Tongue (tissue), 2 donors: ENCODE data around the gene RAB31. TPM values are rescaled to one million over a fixed set of nuclear protein-coding genes. Genes with fewer than 3 reads are reported as not detected.
"Not testable (repeated sequence)": the region's sequence is repeated elsewhere in the genome, so short reads cannot be mapped to it uniquely, and the experiment has no call there.

Experiments
- DNase-seq: peaks from one replicate; pipeline ENCODE4 v3.0.0-alpha.2; 2015
- total RNA-seq: library from RNA; depleted of rRNA; stranded (reverse); fragments of >200 nt; gene quantifications from one replicate; pipeline ENCODE4 v1.2.3, GENCODE V29; 2014

RAB31 gene
- total RNA-seq, 1 donor from 2014 or later: 31.0 TPM

- no peak for DNase-seq
Observed at GRCh38 chr18:9842448-9842847, 134.3 kb downstream of the RAB31 start.

- DNase-seq: no peak
Observed at GRCh38 chr18:9845256-9845655, 137.2 kb downstream of the RAB31 start.

GRCh38 chr18:9846162-9846925 is 138.2 kb downstream of the RAB31 start:
- DNase-seq: no peak

GRCh38 chr18:9848170-9848879 is 140.2 kb downstream of the RAB31 start:
- DNase-seq: no peak

GRCh38 chr18:9849407-9850283 is 141.5 kb downstream of the RAB31 start:
- peak; percentile 82 for DNase-seq

GRCh38 chr18:9850309-9850708 is 142.2 kb downstream of the RAB31 start:
- DNase-seq: no peak

- DNase-seq: no peak
Observed at GRCh38 chr18:9851511-9851910, 143.4 kb downstream of the RAB31 start.

GRCh38 chr18:9852266-9853081 is 144.4 kb downstream of the RAB31 start:
- no peak for DNase-seq

GRCh38 chr18:9854801-9855676 is 146.9 kb downstream of the RAB31 start:
- peak; percentile 72 for DNase-seq

GRCh38 chr18:9855681-9856080 is 147.6 kb downstream of the RAB31 start:
- DNase-seq: no peak

GRCh38 chr18:9856092-9856491 is 148.0 kb downstream of the RAB31 start:
- no peak for DNase-seq

GRCh38 chr18:9857479-9857998 is 149.4 kb downstream of the RAB31 start:
- not testable (repeated sequence) for DNase-seq

GRCh38 chr18:9858642-9859041 is 150.5 kb downstream of the RAB31 start:
- DNase-seq: no peak

GRCh38 chr18:9859232-9859631 is 151.1 kb downstream of the RAB31 start:
- DNase-seq: no peak

GRCh38 chr18:9860682-9861081 is 152.6 kb downstream of the RAB31 start:
- DNase-seq: no peak

GRCh38 chr18:9861157-9861556 is 153.1 kb downstream of the RAB31 start:
- no peak for DNase-seq

- no peak for DNase-seq
Observed at GRCh38 chr18:9861933-9862332, 153.8 kb downstream of the RAB31 start.

GRCh38 chr18:9862686-9863085 is 154.6 kb downstream of the RAB31 start:
- DNase-seq: no peak

GRCh38 chr18:9863282-9863681 is 155.2 kb downstream of the RAB31 start:
- no peak for DNase-seq

GRCh38 chr18:9865764-9866490 is 157.8 kb downstream of the RAB31 start:
- no peak for DNase-seq
